ENCODE measurements around the gene CSF3.
A peak's percentile ranks its signal among the peaks of the same experiment; 100 is the strongest.

Gene CSF3

GRCh38 chr17:40017422-40018080 is 2.3 kb downstream of the CSF3 start:
- peak overlapping the region in 1 of 2 donors; percentile 67 for H3K4me3 ChIP-seq (replicated peaks in 1 of 2; ENCODE audit: low read depth in 2 of 2, low read length in 2 of 2)
- TF ChIP-seq CTCF (IDR thresholded peaks at IDR 0.05; ENCODE audit: low read depth, low read length): no peak
- peak in 1 of 2 donors; percentile 5 for DNase-seq (ENCODE audit: low read depth in 2 of 2)

GRCh38 chr17:40018211-40019121 is 3.2 kb downstream of the CSF3 start:
- peak overlapping the region in 1 of 2 donors; percentile 67 for H3K4me3 ChIP-seq (replicated peaks in 1 of 2; ENCODE audit: low read depth in 2 of 2, low read length in 2 of 2)
- no peak for TF ChIP-seq CTCF (IDR thresholded peaks at IDR 0.05; ENCODE audit: low read depth, low read length)
- DNase-seq (ENCODE audit: low read depth in 2 of 2): peak; percentile 55 to 76

DNA sequence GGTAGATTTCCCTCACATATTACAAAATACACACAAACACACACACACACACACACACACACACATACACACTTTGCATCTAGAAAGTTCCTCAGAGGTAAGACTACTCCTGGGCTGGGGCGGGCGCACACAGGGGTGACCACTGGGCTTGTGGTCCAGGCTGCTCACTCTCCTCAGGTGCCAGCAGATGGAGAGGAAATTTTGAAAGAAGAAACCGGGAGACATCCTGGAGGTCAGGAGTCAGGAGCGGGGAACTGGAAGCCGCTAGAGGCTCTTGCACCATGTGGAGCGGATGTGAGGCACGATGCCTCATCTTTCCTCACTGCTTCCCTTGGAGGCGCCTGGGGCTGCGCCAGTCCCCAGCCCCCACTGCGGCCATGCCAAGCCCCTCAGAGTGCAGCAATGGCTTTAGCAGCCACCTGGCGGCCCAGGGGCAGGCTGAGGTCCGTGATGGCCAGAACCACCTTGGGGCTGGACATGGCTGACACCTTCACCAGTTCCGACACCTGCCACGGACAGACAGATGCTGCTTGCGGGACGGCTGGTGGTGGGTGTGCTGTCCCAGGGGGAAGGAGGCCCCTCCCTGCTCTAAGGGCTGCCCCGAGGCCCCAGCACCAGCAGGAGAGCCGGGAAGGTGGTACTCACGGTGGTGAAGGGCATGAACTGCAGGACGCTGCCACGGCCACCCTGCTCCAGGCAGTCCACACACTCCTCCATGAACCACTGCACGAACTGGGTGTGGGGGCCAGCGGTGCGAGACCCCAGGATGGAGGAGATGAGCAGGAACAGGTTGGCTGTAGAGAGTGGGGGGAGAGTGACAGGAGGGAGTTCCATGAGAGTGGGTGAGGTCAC is 4.1 kb downstream of the CSF3 start:
- DNase-seq (ENCODE audit: low read depth in 2 of 2): peak; percentile 83 to 92
- peak overlapping the region in 1 of 2 donors; percentile 67 for H3K4me3 ChIP-seq (replicated peaks in 1 of 2; ENCODE audit: low read depth in 2 of 2, low read length in 2 of 2)
- TF ChIP-seq CTCF (IDR thresholded peaks at IDR 0.05; ENCODE audit: low read depth, low read length): no peak

DNA sequence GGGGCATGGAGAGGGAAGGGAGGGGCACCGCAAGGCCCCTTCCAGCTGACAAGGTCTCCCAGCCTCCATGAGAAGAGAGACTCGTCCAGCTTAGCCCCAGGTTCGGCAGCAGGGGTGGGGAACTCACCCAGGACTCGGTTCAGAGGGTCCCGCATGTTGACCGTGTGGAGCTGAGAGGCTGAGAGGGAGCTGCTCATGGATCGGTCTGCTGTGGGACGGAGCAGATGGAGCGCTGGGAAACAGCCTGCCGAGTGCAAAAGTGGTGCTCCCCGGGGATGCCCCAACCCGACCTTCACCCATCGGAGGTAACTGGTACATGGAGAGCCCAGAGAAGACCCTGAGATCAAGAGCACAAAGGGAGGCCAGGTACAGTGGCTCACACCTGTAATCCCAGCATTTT is 4.9 kb downstream of the CSF3 start:
- TF ChIP-seq CTCF (IDR thresholded peaks at IDR 0.05; ENCODE audit: low read depth, low read length): no peak
- H3K4me3 ChIP-seq (replicated peaks in 1 of 2; ENCODE audit: low read depth in 2 of 2, low read length in 2 of 2): no peak overlapping the region
- no peak for DNase-seq (ENCODE audit: low read depth in 2 of 2)

GRCh38 chr17:40021451-40021971 is 6.3 kb downstream of the CSF3 start:
- DNase-seq (ENCODE audit: low read depth in 2 of 2): peak; percentile 68 to 76
- no peak for TF ChIP-seq CTCF (IDR thresholded peaks at IDR 0.05; ENCODE audit: low read depth, low read length)
- no peak overlapping the region for H3K4me3 ChIP-seq (replicated peaks in 1 of 2; ENCODE audit: low read depth in 2 of 2, low read length in 2 of 2)

- no peak for TF ChIP-seq CTCF (IDR thresholded peaks at IDR 0.05; ENCODE audit: low read depth, low read length)
- no peak for DNase-seq (ENCODE audit: low read depth in 2 of 2)
- no peak overlapping the region for H3K4me3 ChIP-seq (replicated peaks in 1 of 2; ENCODE audit: low read depth in 2 of 2, low read length in 2 of 2)
Observed at GRCh38 chr17:40022497-40022896, 7.3 kb downstream of the CSF3 start.
